IMR-90 (cell line): ENCODE measurements around the gene NEUROD2. TPM values are rescaled to one million over a fixed set of nuclear protein-coding genes. Genes with fewer than 3 reads are reported as not detected.

Experiments
- ATAC-seq: fragments of 200-7000 bp; cut with Tn5 transposase; 2 replicates; pipeline ENCODE4 v1.9.1; 2020; ENCODE audit warnings: low read depth, mild to moderate bottlenecking, moderate library complexity
- BruUV-seq: library from RNA; stranded (reverse); fragments of 400-500 nt; replicated peaks from 2 replicates; lab custom pipeline; 2021; lab: Mats Ljungman, UMichigan
- CTCF ChIA-PET: fragments of 300-600 bp; formaldehyde crosslinking; extraction: SDS; loops from one replicate; lab custom pipeline; 2021; ENCODE audit warnings: antibody characterized with exemption; lab: Yijun Ruan, JAX
- POLR2A ChIA-PET: fragments of 300-600 bp; sonication (Branson Sonifier 250); formaldehyde crosslinking; loops from one replicate; lab custom pipeline; 2022; ENCODE audit warnings: antibody characterized with exemption; ENCODE audit not compliant: unreplicated experiment; lab: Charles Lee
- DNase-seq: peaks from one replicate; pipeline ENCODE4 v3.0.0; 2013
- H2AFZ ChIP-seq: replicated peaks from 2 replicates; pipeline ENCODE3; 2013; ENCODE audit warnings: low read length, mild to moderate bottlenecking; ENCODE audit not compliant: poor library complexity
- H2AK5ac ChIP-seq: 2 replicates; pipeline ENCODE4 v1.6.1; 2013; ENCODE audit warnings: low read depth, low read length, inconsistent platforms
- H2AK9ac ChIP-seq: replicated peaks from 2 replicates; pipeline ENCODE3; 2013; ENCODE audit warnings: mild to moderate bottlenecking, low read depth, low read length, moderate library complexity; ENCODE audit not compliant: poor library complexity
- H2BK120ac ChIP-seq: 2 replicates; pipeline ENCODE4 v1.6.1; 2013; ENCODE audit warnings: low read depth, low read length, inconsistent platforms
- H2BK15ac ChIP-seq: 3 replicates; pipeline ENCODE4 v1.6.1; 2013; ENCODE audit warnings: low read depth, low read length, inconsistent platforms
- H2BK20ac ChIP-seq: 2 replicates; pipeline ENCODE4 v1.6.1; 2013; ENCODE audit warnings: low read depth, mild to moderate bottlenecking, inconsistent platforms, low read length, moderate library complexity
- H2BK5ac ChIP-seq: 2 replicates; pipeline ENCODE4 v1.6.1; 2013; ENCODE audit warnings: mild to moderate bottlenecking, low read depth, low read length, inconsistent platforms; ENCODE audit not compliant: poor library complexity, severe bottlenecking
- H3K14ac ChIP-seq: replicated peaks from 2 replicates; pipeline ENCODE4 v1.6.1; 2013; ENCODE audit warnings: low read depth, low read length, inconsistent platforms
- H3K18ac ChIP-seq: 2 replicates; pipeline ENCODE4 v1.6.1; 2013; ENCODE audit warnings: low read depth, low read length, control low read depth
- H3K23ac ChIP-seq: 2 replicates; pipeline ENCODE4 v1.6.1; 2013; ENCODE audit warnings: low read depth, low read length, inconsistent platforms
- H3K27ac ChIP-seq: 2 replicates; pipeline ENCODE4 v1.5.1; 2013; ENCODE audit warnings: mild to moderate bottlenecking, control low read depth, low read length; ENCODE audit not compliant: insufficient read depth
- H3K27me3 ChIP-seq: 2 replicates; pipeline ENCODE4 v1.6.1; 2013; ENCODE audit warnings: low read length; ENCODE audit not compliant: control insufficient read depth, insufficient read depth
- H3K36me3 ChIP-seq: 2 replicates; pipeline ENCODE4 v1.6.1; 2013; ENCODE audit warnings: low read length, mixed read lengths; ENCODE audit not compliant: control insufficient read depth, insufficient read depth
- H3K4ac ChIP-seq: 2 replicates; pipeline ENCODE4 v1.6.1; 2013; ENCODE audit warnings: low read depth, low read length, inconsistent platforms
- H3K4me1 ChIP-seq: 2 replicates; pipeline ENCODE4 v1.6.1; 2013; ENCODE audit warnings: low read length, mixed read lengths; ENCODE audit not compliant: control insufficient read depth, insufficient read depth
- H3K4me2 ChIP-seq: 2 replicates; pipeline ENCODE4 v1.6.1; 2013; ENCODE audit warnings: low read depth, mild to moderate bottlenecking, control low read depth, low read length, moderate library complexity
- H3K4me3 ChIP-seq: 2 replicates; pipeline ENCODE4 v1.5.1; 2013; ENCODE audit warnings: low read depth, mild to moderate bottlenecking, control low read depth, low read length, moderate library complexity; ENCODE audit not compliant: insufficient read depth
- H3K56ac ChIP-seq: 2 replicates; pipeline ENCODE4 v1.6.1; 2013; ENCODE audit warnings: low read length, inconsistent platforms; ENCODE audit not compliant: insufficient read depth; ENCODE audit errors: extremely low read depth
- H3K79me1 ChIP-seq, 2 experiments: 2 replicates each; pipeline ENCODE4 v1.6.1; 2013; ENCODE audit warnings: low read length in 2 of 2, inconsistent platforms in 1 of 2, low read depth in 1 of 2
- H3K9ac ChIP-seq: 2 replicates; pipeline ENCODE4 v1.6.1; 2013; ENCODE audit warnings: low read depth, low read length, control low read depth
- H3K9me1 ChIP-seq: 2 replicates; pipeline ENCODE4 v1.6.1; 2013; ENCODE audit warnings: low read length, inconsistent platforms; ENCODE audit not compliant: insufficient read depth
- H3K9me3 ChIP-seq: 2 replicates; pipeline ENCODE4 v1.6.1; 2013; ENCODE audit warnings: low read length; ENCODE audit not compliant: control insufficient read depth, insufficient read depth
- H4K20me1 ChIP-seq: 2 replicates; pipeline ENCODE4 v1.6.1; 2013; ENCODE audit warnings: low read length, inconsistent platforms; ENCODE audit not compliant: insufficient read depth
- H4K5ac ChIP-seq: 2 replicates; pipeline ENCODE4 v1.6.1; 2013; ENCODE audit warnings: mild to moderate bottlenecking, low read depth, low read length, control low read depth
- H4K8ac ChIP-seq, 2 experiments: 2 replicates each; pipeline ENCODE4 v1.6.1; 2013; ENCODE audit warnings: low read depth in 2 of 2, low read length in 2 of 2, control low read depth in 1 of 2, inconsistent platforms in 1 of 2
- H4K91ac ChIP-seq: 2 replicates; pipeline ENCODE4 v1.6.1; 2013; ENCODE audit warnings: low read depth, low read length, inconsistent platforms; ENCODE audit not compliant: insufficient read depth
- BHLHE40 ChIP-seq: fragments of 150-350 bp; IDR thresholded peaks from 2 replicates; pipeline ENCODE4 v1.6.1; 2016; ENCODE audit warnings: mild to moderate bottlenecking, low read depth, low read length
- CEBPB ChIP-seq: IDR thresholded peaks from 2 replicates; pipeline ENCODE4 v1.6.1; 2012; ENCODE audit warnings: low read depth, low read length, improper control_type of control experiment
- WGBS, 2 experiments: methylation state at CpG; one replicate each; pipeline versions ENCODE4 v1.1.5 to v1.1.7; 2013; ENCODE audit warnings: missing lambda C conversion rate in 2 of 2; ENCODE audit not compliant: insufficient read length in 1 of 2; ENCODE audit errors: extremely low coverage in 2 of 2; 5-methylcytosine and 5-hydroxymethylcytosine counted together
- dilution Hi-C: fragments of 300-500 bp; cut with HindIII; formaldehyde crosslinking; loops from one replicate; pipeline ENCODE4 v1.14.3; 2018; ENCODE audit warnings: low sequenced_read_pairs; ENCODE audit not compliant: unreplicated experiment
- in situ Hi-C: fragments of 300-500 bp; cut with MboI; formaldehyde crosslinking; loops from 3 replicates; pipeline ENCODE4 v1.14.3; 2019; ENCODE audit warnings: low sequenced_read_pairs, inconsistent platforms, mixed read lengths
- intact Hi-C: fragments of 100-400 bp; cut with micrococcal nuclease; formaldehyde crosslinking; loops from 2 replicates; pipeline ENCODE4 v1.10.0; 2022
- polyA plus RNA-seq, 3 experiments: library from polyadenylated mRNA; depleted of rRNA; stranded (reverse); fragments of >200 nt; gene quantifications; 2 replicates each; pipeline ENCODE4 v1.2.3, GENCODE V29; 2012; ENCODE audit warnings: low replicate concordance in 1 of 3
- total RNA-seq: library from RNA; depleted of rRNA; stranded (reverse); fragments of >200 nt; gene quantifications from 2 replicates; pipeline ENCODE4 v1.2.3, GENCODE V29; 2012

NEUROD2 gene
- total and polyA plus RNA-seq, 2 of the 4 experiments (the other 2 are of a cell fraction), result not detected

GRCh38 chr17:39628655-39629493, 21.2 kb upstream of the NEUROD2 start (continued):
- no peak for TF ChIP-seq CEBPB

DNA sequence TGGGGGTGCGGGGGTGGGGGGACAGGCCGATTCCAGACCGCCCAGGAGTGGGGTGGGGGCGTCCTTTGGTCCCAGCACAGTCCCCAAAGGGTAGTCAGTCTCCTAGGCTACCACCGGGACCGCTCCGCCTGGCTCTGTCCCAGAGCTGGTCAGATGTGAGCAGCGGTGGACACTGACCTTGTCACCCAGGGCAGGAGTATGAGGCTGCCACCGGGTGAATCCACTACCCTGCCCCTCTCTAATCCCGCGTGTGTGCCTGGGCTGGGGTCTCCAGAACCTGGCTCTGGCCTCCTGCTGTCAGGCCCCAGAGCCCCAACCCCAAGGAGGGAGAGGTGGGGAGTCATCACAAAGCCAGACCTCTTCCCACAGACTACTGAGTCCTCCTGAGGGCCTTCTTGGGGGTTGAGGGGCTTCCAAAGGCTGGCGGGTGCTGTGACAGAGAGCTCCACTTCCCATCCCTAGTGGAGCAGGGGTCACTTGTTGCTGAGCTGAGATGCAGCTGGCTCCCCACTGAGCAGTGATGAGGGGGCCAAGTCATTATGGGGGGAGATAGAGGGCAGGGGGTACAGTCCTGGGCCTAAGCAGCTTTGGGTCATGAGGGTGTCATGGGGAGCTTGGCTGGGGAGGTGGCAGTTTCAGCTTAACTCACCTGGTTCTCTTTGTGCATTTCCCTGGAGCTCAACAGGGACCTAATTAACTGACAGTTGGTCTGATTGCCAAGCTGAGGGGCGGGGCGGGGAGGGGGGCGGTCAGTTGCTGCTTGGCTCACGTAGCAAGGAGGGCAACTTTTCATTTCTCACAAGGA, 20.2 kb upstream of the NEUROD2 start:
- Histone ChIP-seq H3K9ac (no peak overlapping the region), H4K20me1 (no peaks in the 10 kb centered on the region), H3K4me1 (peaks cover 3% of the 10 kb centered on the region; the same call in 1 of the 2 replicates), H2BK15ac (no peak overlapping the region), H2AK5ac (no peak overlapping the region), H3K18ac (no peak overlapping the region), H2BK20ac (no peak overlapping the region), H3K27me3 (peaks cover 78% of the 10 kb centered on the region), H3K23ac (no peak overlapping the region), H3K4me3 (no peak overlapping the region), H3K79me1 (no peaks in the 10 kb centered on the region), H3K4ac (no peak overlapping the region), H2AK9ac (no peak overlapping the region), H3K36me3 (no peaks in the 10 kb centered on the region), H2BK120ac (no peak overlapping the region), H3K14ac (no peak overlapping the region), H2AFZ (no peak overlapping the region), H3K9me3 (no peaks in the 10 kb centered on the region), H2BK5ac (no peak overlapping the region), H4K91ac (no peak overlapping the region), H3K56ac (no peak overlapping the region), H4K8ac (no peak overlapping the region), H3K9me1 (no peaks in the 10 kb centered on the region), H3K27ac (no peak overlapping the region), H3K4me2 (no peak overlapping the region), H4K5ac (no peak overlapping the region)
- no peak for ATAC-seq
- dilution Hi-C loops, result no loop called here
- intact Hi-C loops, result loop anchor here (10.0 kb wide), 1 partner anchor 357 kb away; the partner anchor contains the start of gene PSMD3
- no TSS peak for BruUV-seq
- POLR2A ChIA-PET, result no interaction called here
- WGBS, 2 experiments, result 60% methylated on average over 3 of the region's 16 CpGs; no CpG with 5 or more reads in 1 of the 2 experiments
- TF ChIP-seq BHLHE40, result no peak
- in situ Hi-C loops, result no loop called here
- CTCF ChIA-PET, result interaction anchor here (1.1 kb wide), 1 partner anchor 77 kb away, joined by 3 read pairs; no protein-coding TSS in a partner anchor
- no peak for DNase-seq
